NCI-H2107 (cell line): Measurements from ENCODE around the gene CRYAB.

Source experiments
- DNase-seq: peaks from one replicate; lab custom pipeline; 2025; lab: John Stamatoyannopoulos, UW

CRYAB gene

GRCh38 chr11:111911563-111912401, at the start of gene CRYAB:
CRYAB (minus strand) TSS chr11:111911770; CDS start chr11:111911724, 46 bp downstream.
- no peak for DNase-seq

GRCh38 chr11:111960916-111961315, 49.3 kb upstream of the CRYAB start:
- no peak for DNase-seq

GRCh38 chr11:111957663-111958444, 46.3 kb upstream of the CRYAB start:
- DNase-seq: no peak

- no peak for DNase-seq
These were observed 42.6 kb upstream of the CRYAB start for GRCh38 chr11:111954154-111954553.

- DNase-seq: no peak
These were observed 40.0 kb upstream of the CRYAB start for GRCh38 chr11:111951565-111951964.

- DNase-seq: no peak
These were observed 38.2 kb upstream of the CRYAB start for GRCh38 chr11:111949519-111950426.

GRCh38 chr11:111947143-111947542, 35.6 kb upstream of the CRYAB start:
- no peak for DNase-seq

- DNase-seq: no peak
These were observed 34.9 kb upstream of the CRYAB start for GRCh38 chr11:111946499-111946898.

GRCh38 chr11:111945198-111945597, 33.6 kb upstream of the CRYAB start:
- no peak for DNase-seq

GRCh38 chr11:111944651-111945051, 33.1 kb upstream of the CRYAB start:
- DNase-seq: no peak

GRCh38 chr11:111944139-111944538, 32.6 kb upstream of the CRYAB start:
- no peak for DNase-seq

GRCh38 chr11:111942829-111943228, 31.3 kb upstream of the CRYAB start:
- DNase-seq: no peak

- no peak for DNase-seq
These were observed 30.4 kb upstream of the CRYAB start for GRCh38 chr11:111941963-111942362.

- no peak for DNase-seq
These were observed 28.4 kb upstream of the CRYAB start for GRCh38 chr11:111939836-111940604.

GRCh38 chr11:111938687-111939160, 27.2 kb upstream of the CRYAB start:
- no peak for DNase-seq

- no peak for DNase-seq
These were observed 26.3 kb upstream of the CRYAB start for GRCh38 chr11:111937844-111938243.

- DNase-seq: no peak
These were observed 25.8 kb upstream of the CRYAB start for GRCh38 chr11:111937461-111937769.

GRCh38 chr11:111936040-111936540, 24.5 kb upstream of the CRYAB start:
- no peak for DNase-seq

- DNase-seq: no peak
These were observed 23.9 kb upstream of the CRYAB start for GRCh38 chr11:111935317-111936039.

- no peak for DNase-seq
These were observed 22.7 kb upstream of the CRYAB start for GRCh38 chr11:111934306-111934705.
